Fibroblast of the aortic adventitia (primary cell): ENCODE results near the gene CORO2B. TPM values are rescaled to one million over a fixed set of nuclear protein-coding genes. Genes with fewer than 3 reads are reported as not detected.

Source experiments
- DNase-seq: peaks from one replicate; pipeline ENCODE4 v3.0.0-alpha.2; 2010; ENCODE audit warnings: low read depth
- H3K4me3 ChIP-seq: 2 replicates; pipeline ENCODE4 v1.5.1; 2011; ENCODE audit warnings: low read depth, mild to moderate bottlenecking, control low read depth, low read length, moderate library complexity
- CTCF ChIP-seq: IDR thresholded peaks from 2 replicates; pipeline ENCODE4 v1.5.1; 2011; ENCODE audit warnings: mild to moderate bottlenecking, low read length, control low read depth, inconsistent platforms; ENCODE audit not compliant: insufficient read depth
- total RNA-seq: library from RNA; depleted of rRNA; stranded (reverse); fragments of >200 nt; gene quantifications from 2 replicates; pipeline ENCODE4 v1.2.3, GENCODE V29; 2012; ENCODE audit warnings: low replicate concordance

Gene CORO2B
- total RNA-seq, 1 donor: 23.3 TPM

GRCh38 chr15:68658151-68658550, 79.4 kb downstream of the CORO2B start:
- H3K4me3 ChIP-seq: no peak overlapping the region
- no peak for TF ChIP-seq CTCF
- DNase-seq: no peak

- no peak overlapping the region for H3K4me3 ChIP-seq
- no peak for DNase-seq
- no peak for TF ChIP-seq CTCF
These were observed 80.0 kb downstream of the CORO2B start for GRCh38 chr15:68658641-68659358.

GRCh38 chr15:68663526-68663925, 84.7 kb downstream of the CORO2B start:
- no peak for DNase-seq
- H3K4me3 ChIP-seq: no peak overlapping the region
- no peak for TF ChIP-seq CTCF

GRCh38 chr15:68666120-68666811, 87.5 kb downstream of the CORO2B start:
- no peak for DNase-seq
- no peak for TF ChIP-seq CTCF
- no peak overlapping the region for H3K4me3 ChIP-seq

- H3K4me3 ChIP-seq: no peak overlapping the region
- DNase-seq: no peak
- no peak for TF ChIP-seq CTCF
These were observed 88.1 kb downstream of the CORO2B start for GRCh38 chr15:68666812-68667450.

GRCh38 chr15:68667800-68668625, 89.2 kb downstream of the CORO2B start:
- DNase-seq: no peak
- no peak for TF ChIP-seq CTCF
- H3K4me3 ChIP-seq: no peak overlapping the region
